HG03378 (cell line): ENCODE data around the gene ARHGEF40.
A peak's percentile ranks its signal among the peaks of the same experiment; 100 is the strongest.

ENCODE experiments used
- ATAC-seq: cut with Tn5 transposase; IDR thresholded peaks from one replicate; pipeline ENCODE4 v1.9.1; 2021; ENCODE audit warnings: mild to moderate bottlenecking, moderate library complexity; ENCODE audit not compliant: unreplicated experiment

Gene ARHGEF40

GRCh38 chr14:21058903-21059302 lies 11.2 kb upstream of the ARHGEF40 start:
- ATAC-seq = no peak

- no peak for ATAC-seq
Measured at GRCh38 chr14:21059842-21060613, 10.1 kb upstream of the ARHGEF40 start.

GRCh38 chr14:21060614-21061346 lies 9.3 kb upstream of the ARHGEF40 start:
- no peak for ATAC-seq

- ATAC-seq = no peak
Measured at GRCh38 chr14:21061347-21061668, 8.8 kb upstream of the ARHGEF40 start.

- ATAC-seq = no peak
Measured at GRCh38 chr14:21063479-21063878, 6.6 kb upstream of the ARHGEF40 start.

GRCh38 chr14:21066882-21067502 lies 3.1 kb upstream of the ARHGEF40 start:
- ATAC-seq = no peak

GRCh38 chr14:21068521-21069387 lies 1.4 kb upstream of the ARHGEF40 start:
- no peak for ATAC-seq

- ATAC-seq = no peak
Measured at GRCh38 chr14:21069388-21070082, 569 bp upstream of the ARHGEF40 start.

- ATAC-seq = peak; percentile 16
Measured at GRCh38 chr14:21070610-21071224, 613 bp downstream of the ARHGEF40 start.

GRCh38 chr14:21071225-21072030 lies 1.3 kb downstream of the ARHGEF40 start:
- ATAC-seq = peak; percentile 73

GRCh38 chr14:21072031-21072473 lies 1.9 kb downstream of the ARHGEF40 start:
- no peak for ATAC-seq

GRCh38 chr14:21072781-21073339 lies 2.8 kb downstream of the ARHGEF40 start:
- ATAC-seq = no peak

GRCh38 chr14:21073921-21074320 lies 3.8 kb downstream of the ARHGEF40 start:
- no peak for ATAC-seq

- no peak for ATAC-seq
Measured at GRCh38 chr14:21074398-21075272, 4.5 kb downstream of the ARHGEF40 start.

GRCh38 chr14:21075719-21076437 lies 5.8 kb downstream of the ARHGEF40 start:
- ATAC-seq = no peak

GRCh38 chr14:21077672-21078071 lies 7.6 kb downstream of the ARHGEF40 start:
- ATAC-seq = no peak

- ATAC-seq = no peak
Measured at GRCh38 chr14:21078287-21078686, 8.2 kb downstream of the ARHGEF40 start.
